MCF 10A (cell line): ENCODE measurements around the gene PDRG1. TPM values are rescaled to one million over a fixed set of nuclear protein-coding genes. Genes with fewer than 3 reads are reported as not detected.

Experiments
- BruUV-seq: library from RNA; stranded (reverse); fragments of 400-500 nt; replicated peaks from 2 replicates; lab custom pipeline; 2021; lab: Mats Ljungman, UMichigan
- CTCF ChIA-PET: fragments of 300-600 bp; sonication (Branson Sonifier 250); formaldehyde crosslinking; extraction: SDS; loops from one replicate; lab custom pipeline; 2021; ENCODE audit warnings: antibody characterized with exemption, inconsistent platforms; lab: Yijun Ruan, JAX
- POLR2A ChIA-PET: fragments of 300-600, 350-650 bp; sonication (Branson Sonifier 250); formaldehyde crosslinking; extraction: SDS; loops from one replicate; lab custom pipeline; 2020; ENCODE audit warnings: antibody characterized with exemption, inconsistent platforms; lab: Yijun Ruan, JAX
- DNase-seq: peaks from one replicate; pipeline ENCODE4 v3.0.0-alpha.2; 2018; ENCODE audit not compliant: unreplicated experiment
- H3K27ac Mint-ChIP-seq: one replicate; pipeline ENCODE4 v1.8.0; 2022; ENCODE audit warnings: mild to moderate bottlenecking, low read depth, mixed read lengths; ENCODE audit not compliant: unreplicated experiment
- H3K27me3 Mint-ChIP-seq: one replicate; pipeline ENCODE4 v1.8.0; 2022; ENCODE audit warnings: mixed read lengths; ENCODE audit not compliant: insufficient read depth, unreplicated experiment
- H3K36me3 Mint-ChIP-seq: one replicate; pipeline ENCODE4 v1.8.0; 2022; ENCODE audit warnings: mild to moderate bottlenecking, moderate library complexity, mixed read lengths; ENCODE audit not compliant: insufficient read depth, unreplicated experiment
- H3K4me1 Mint-ChIP-seq: one replicate; pipeline ENCODE4 v1.8.0; 2022; ENCODE audit warnings: mixed read lengths; ENCODE audit not compliant: insufficient read depth, unreplicated experiment
- H3K4me3 Mint-ChIP-seq: one replicate; pipeline ENCODE4 v1.8.0; 2022; ENCODE audit warnings: mild to moderate bottlenecking, moderate library complexity, mixed read lengths; ENCODE audit not compliant: unreplicated experiment
- H3K9me3 Mint-ChIP-seq: one replicate; pipeline ENCODE4 v1.8.0; 2022; ENCODE audit warnings: mixed read lengths; ENCODE audit not compliant: unreplicated experiment
- CTCF ChIP-seq: fragments of 200-600 bp; IDR thresholded peaks from one replicate; pipeline ENCODE4 v1.8.0; 2022; ENCODE audit warnings: antibody characterized with exemption, mild to moderate bottlenecking; ENCODE audit not compliant: unreplicated experiment
- intact Hi-C: fragments of 100-400 bp; cut with micrococcal nuclease; formaldehyde crosslinking; loops from 2 replicates; pipeline ENCODE4 v1.14.1; 2022
- total RNA-seq: library from RNA; stranded (reverse); gene quantifications from 2 replicates; pipeline ENCODE4 v1.2.3, GENCODE V29; 2022

Gene PDRG1
- total RNA-seq, 1 experiment from 2014 or later: 16.3 TPM

- Mint-ChIP-seq H3K4me1 (peaks cover 13% of the 10 kb centered on the region), H3K27ac (peak overlapping the region; percentile 91), H3K36me3 (peaks cover 39% of the 10 kb centered on the region), H3K9me3 (no peaks in the 10 kb centered on the region), H3K4me3 (peak overlapping the region; percentile 81), H3K27me3 (peaks cover 23% of the 10 kb centered on the region)
- no peak for DNase-seq
- TF ChIP-seq CTCF: no peak
- intact Hi-C loops: loop anchor here (5.0 kb wide), 1 partner anchor 81 kb away; no protein-coding TSS in a partner anchor
- CTCF ChIA-PET: interaction anchor here (0.5 to 8.4 kb wide), 33 partner anchors 7 to 369 kb away, joined by 3 to 200 read pairs (median 8); partner anchors contain the start of gene XKR7
- no TSS peak for BruUV-seq
- POLR2A ChIA-PET: interaction anchor here (0.9 to 3.2 kb wide), 7 partner anchors 9 to 556 kb away, joined by 3 to 17 read pairs (median 5); no protein-coding TSS in a partner anchor
Observed at GRCh38 chr20:31951203-31951529, 680 bp downstream of the PDRG1 start.

- no peak overlapping the region for H3K27ac Mint-ChIP-seq
- H3K4me1 Mint-ChIP-seq: peaks cover 13% of the 10 kb centered on the region
- H3K27me3 Mint-ChIP-seq: peaks cover 12% of the 10 kb centered on the region
- H3K36me3 Mint-ChIP-seq: peaks cover 45% of the 10 kb centered on the region
- ChIA-PET POLR2A (interaction anchor here (0.6 to 3.2 kb wide), 5 partner anchors 17 to 97 kb away, joined by 3 to 17 read pairs (median 4); no protein-coding TSS in a partner anchor), CTCF (interaction anchor here (0.6 to 8.4 kb wide), 15 partner anchors 8 to 763 kb away, joined by 3 to 200 read pairs (median 12); partner anchors contain the start of gene XKR7)
- no peak for TF ChIP-seq CTCF
- intact Hi-C loops: loop anchor here (5.0 kb wide), 1 partner anchor 82 kb away; no protein-coding TSS in a partner anchor
- BruUV-seq: no TSS peak
- H3K9me3 Mint-ChIP-seq: no peaks in the 10 kb centered on the region
- H3K4me3 Mint-ChIP-seq: peak overlapping the region; percentile 81
- no peak for DNase-seq
Observed at GRCh38 chr20:31949877-31950646, 1.8 kb downstream of the PDRG1 start.

DNA sequence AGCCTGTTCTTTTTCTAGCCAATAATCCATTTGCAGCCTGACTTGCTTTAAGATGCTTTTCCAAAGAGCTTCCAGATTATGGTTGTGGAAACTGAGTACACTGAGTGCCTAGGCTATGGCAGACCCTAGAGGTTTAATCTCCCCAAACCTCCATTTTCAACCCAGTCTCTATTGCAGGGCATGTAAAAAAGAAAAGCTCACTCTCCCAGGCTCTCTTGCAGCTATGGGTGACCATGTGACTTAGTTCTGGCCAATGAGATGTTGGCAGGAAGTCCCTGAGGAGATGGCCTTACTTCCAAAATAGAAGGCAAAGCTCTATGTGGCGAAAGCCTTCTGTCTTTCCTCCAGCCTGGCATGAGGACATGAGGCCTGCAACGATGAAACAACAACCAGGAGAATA lies 3.8 kb downstream of the PDRG1 start:
- intact Hi-C loops: no loop called here
- Mint-ChIP-seq H3K4me1 (peaks cover 13% of the 10 kb centered on the region), H3K27ac (no peak overlapping the region), H3K4me3 (no peak overlapping the region), H3K27me3 (no peaks in the 10 kb centered on the region), H3K9me3 (no peaks in the 10 kb centered on the region), H3K36me3 (peaks cover 45% of the 10 kb centered on the region)
- ChIA-PET POLR2A (no interaction called here), CTCF (interaction anchor here (0.5 to 3.0 kb wide), 7 partner anchors 16 to 158 kb away, joined by 3 to 32 read pairs (median 4); no protein-coding TSS in a partner anchor)
- DNase-seq: no peak
- no TSS peak for BruUV-seq
- TF ChIP-seq CTCF: no peak

DNA sequence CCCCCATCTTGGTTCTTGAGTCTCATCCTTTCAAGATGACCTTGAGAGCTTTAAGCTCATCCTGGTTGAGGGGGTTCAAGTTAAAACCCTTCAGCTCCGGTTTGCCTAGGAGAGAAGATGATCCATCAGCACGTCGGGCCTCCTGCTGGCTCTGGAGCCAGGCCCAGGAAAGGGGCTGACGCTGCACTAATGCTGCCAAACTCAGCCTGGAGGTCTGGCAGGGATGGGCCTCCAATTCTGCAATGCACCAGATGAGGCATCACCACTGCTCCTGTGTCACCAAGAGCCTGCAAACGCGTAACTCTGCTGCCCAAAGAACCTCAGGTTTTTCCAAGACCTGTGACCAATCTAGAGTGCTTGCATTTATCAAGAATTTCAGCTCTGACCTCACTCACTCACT lies 6.1 kb downstream of the PDRG1 start:
- peaks cover 45% of the 10 kb centered on the region for H3K36me3 Mint-ChIP-seq
- no peak for DNase-seq
- H3K27ac Mint-ChIP-seq: no peak overlapping the region
- no peak for TF ChIP-seq CTCF
- BruUV-seq: no TSS peak
- intact Hi-C loops: no loop called here
- no peak overlapping the region for H3K4me3 Mint-ChIP-seq
- H3K27me3 Mint-ChIP-seq: no peaks in the 10 kb centered on the region
- CTCF ChIA-PET: interaction anchor here (0.6 to 2.3 kb wide), 3 partner anchors 11 to 319 kb away, joined by 3 to 13 read pairs (median 4); no protein-coding TSS in a partner anchor
- POLR2A ChIA-PET: interaction anchor here (0.6 kb wide), 1 partner anchor 8 kb away, joined by 3 read pairs; no protein-coding TSS in a partner anchor
- H3K9me3 Mint-ChIP-seq: no peaks in the 10 kb centered on the region
- peaks cover 7% of the 10 kb centered on the region for H3K4me1 Mint-ChIP-seq
